WI38 (cell line): ENCODE measurements around the gene POFUT1.

Experiments
- H3K4me3 ChIP-seq: 2 replicates; pipeline ENCODE4 v1.5.1; 2011; ENCODE audit warnings: low read depth, mild to moderate bottlenecking, control low read depth, low read length
- TF ChIP-seq, protein P1 (sequence below): IDR thresholded peaks from 2 replicates; pipeline ENCODE4 v1.5.1; 2012; ENCODE audit warnings: low read depth, mild to moderate bottlenecking, control low read depth, low read length

Gene POFUT1

GRCh38 chr20:32181606-32182005 is 26.1 kb upstream of the POFUT1 start:
- no peak overlapping the region for H3K4me3 ChIP-seq
- TF ChIP-seq, protein P1, sequence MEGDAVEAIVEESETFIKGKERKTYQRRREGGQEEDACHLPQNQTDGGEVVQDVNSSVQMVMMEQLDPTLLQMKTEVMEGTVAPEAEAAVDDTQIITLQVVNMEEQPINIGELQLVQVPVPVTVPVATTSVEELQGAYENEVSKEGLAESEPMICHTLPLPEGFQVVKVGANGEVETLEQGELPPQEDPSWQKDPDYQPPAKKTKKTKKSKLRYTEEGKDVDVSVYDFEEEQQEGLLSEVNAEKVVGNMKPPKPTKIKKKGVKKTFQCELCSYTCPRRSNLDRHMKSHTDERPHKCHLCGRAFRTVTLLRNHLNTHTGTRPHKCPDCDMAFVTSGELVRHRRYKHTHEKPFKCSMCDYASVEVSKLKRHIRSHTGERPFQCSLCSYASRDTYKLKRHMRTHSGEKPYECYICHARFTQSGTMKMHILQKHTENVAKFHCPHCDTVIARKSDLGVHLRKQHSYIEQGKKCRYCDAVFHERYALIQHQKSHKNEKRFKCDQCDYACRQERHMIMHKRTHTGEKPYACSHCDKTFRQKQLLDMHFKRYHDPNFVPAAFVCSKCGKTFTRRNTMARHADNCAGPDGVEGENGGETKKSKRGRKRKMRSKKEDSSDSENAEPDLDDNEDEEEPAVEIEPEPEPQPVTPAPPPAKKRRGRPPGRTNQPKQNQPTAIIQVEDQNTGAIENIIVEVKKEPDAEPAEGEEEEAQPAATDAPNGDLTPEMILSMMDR = no peak

DNA sequence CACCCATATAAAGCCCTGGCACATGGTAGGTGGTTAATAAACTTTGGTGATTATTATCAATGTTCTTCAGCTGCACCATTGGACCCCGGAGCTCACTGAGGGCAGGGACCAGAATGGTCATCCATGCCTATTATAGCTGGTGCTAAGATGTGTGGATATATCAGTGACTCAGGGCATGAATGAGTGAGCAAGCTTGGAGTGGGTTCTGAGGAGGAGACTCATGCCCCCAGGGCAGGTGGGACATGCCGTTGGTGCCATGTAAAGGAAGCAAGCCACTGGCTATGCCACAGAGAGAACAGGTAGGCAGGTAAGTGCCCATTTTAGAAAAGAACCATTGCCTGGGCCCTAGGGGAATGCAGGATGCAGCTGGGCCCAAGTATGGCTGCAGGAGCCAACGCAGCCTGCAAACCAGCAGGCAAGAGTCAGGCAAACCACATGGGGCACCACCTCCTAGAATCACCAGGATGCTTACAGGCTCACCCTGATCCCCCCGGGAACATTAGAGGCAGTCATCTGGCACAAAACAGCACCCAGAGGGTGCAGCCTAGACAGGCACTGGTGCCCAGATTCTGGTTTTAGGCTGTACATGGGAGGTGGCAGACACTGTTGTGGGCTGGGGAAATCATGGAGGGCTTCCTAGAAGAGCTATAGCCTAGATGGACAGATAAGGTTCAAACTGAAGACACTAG is 23.6 kb upstream of the POFUT1 start:
- TF ChIP-seq, protein P1 = no peak
- no peak overlapping the region for H3K4me3 ChIP-seq

GRCh38 chr20:32184961-32185603 is 22.6 kb upstream of the POFUT1 start:
- H3K4me3 ChIP-seq = no peak overlapping the region

GRCh38 chr20:32186506-32186905 is 21.2 kb upstream of the POFUT1 start:
- TF ChIP-seq, protein P1 = no peak
- no peak overlapping the region for H3K4me3 ChIP-seq

More at GRCh38 chr20:32184961-32185603, 22.6 kb upstream of the POFUT1 start:
- TF ChIP-seq, protein P1 = no peak

GRCh38 chr20:32188376-32189122 is 19.1 kb upstream of the POFUT1 start:
- TF ChIP-seq, protein P1 = no peak
- H3K4me3 ChIP-seq = no peak overlapping the region

DNA sequence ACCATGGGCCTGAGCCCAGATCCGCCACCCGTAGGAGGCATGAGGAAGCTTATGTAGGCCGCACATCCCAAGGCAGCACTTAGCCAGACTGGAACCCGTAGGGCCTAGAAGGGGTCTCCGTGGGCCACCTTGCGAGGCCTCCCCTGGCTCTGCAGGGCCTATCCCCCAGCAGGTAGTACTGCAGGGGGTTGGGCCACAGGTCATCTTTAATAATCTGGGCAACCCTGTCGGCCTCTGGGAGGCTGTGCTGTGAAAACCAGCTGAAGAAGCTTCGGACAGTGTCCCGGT is 18.6 kb upstream of the POFUT1 start:
- H3K4me3 ChIP-seq = peak overlapping the region; percentile 60
- TF ChIP-seq, protein P1 = no peak
